Upper lobe of left lung (tissue), 6 donors: ENCODE results near the gene OXSR1. TPM values are rescaled to one million over a fixed set of nuclear protein-coding genes. Genes with fewer than 3 reads are reported as not detected.

ENCODE experiments used
- ATAC-seq, 2 donors: fragments of 200-7000 bp; cut with Tn5 transposase; one replicate each; pipeline ENCODE4 v1.9.1; 2022; ENCODE audit warnings: mild to moderate bottlenecking in 2 of 2, moderate library complexity in 2 of 2; ENCODE audit not compliant: low FRiP score in 2 of 2
- DNase-seq, 2 donors: peaks; one replicate each; pipeline ENCODE4 v3.0.0-alpha.2; 2019 to 2020
- H3K27ac ChIP-seq, 4 donors: fragments of 200-600 bp; sonication (generic); one replicate each; pipeline ENCODE4 v1.5.1; 2016 to 2019
- H3K27me3 ChIP-seq, 4 donors: fragments of 200-600 bp; sonication (generic); one replicate each; pipeline ENCODE4 v1.5.1; 2017 to 2019
- H3K36me3 ChIP-seq, 4 donors: fragments of 200-600 bp; sonication (generic); one replicate each; pipeline ENCODE4 v1.5.1; 2016 to 2019
- H3K4me1 ChIP-seq, 4 donors: fragments of 200-600 bp; sonication (generic); one replicate each; pipeline ENCODE4 v1.5.1; 2018 to 2019
- H3K4me3 ChIP-seq, 4 donors: fragments of 200-600 bp; sonication (generic); one replicate each; pipeline ENCODE4 v1.5.1; 2017 to 2019; ENCODE audit warnings: mild to moderate bottlenecking in 2 of 4, moderate library complexity in 1 of 4
- H3K9me3 ChIP-seq, 4 donors: fragments of 200-600 bp; sonication (generic); one replicate each; pipeline ENCODE4 v1.5.1; 2018 to 2019
- EP300 ChIP-seq, 4 donors: sonication (generic); formaldehyde crosslinking; IDR thresholded peaks; one replicate each; pipeline ENCODE4 v1.5.1; 2017; ENCODE audit warnings: antibody characterized with exemption in 4 of 4, control low read depth in 2 of 4
- POLR2A ChIP-seq, 4 donors: fragments of 450-650 bp; IDR thresholded peaks; one replicate each; pipeline ENCODE4 v1.5.1; 2016 to 2017; ENCODE audit warnings: antibody characterized with exemption in 4 of 4, mild to moderate bottlenecking in 2 of 4
- POLR2AphosphoS5 ChIP-seq, 2 donors: sonication (generic); formaldehyde crosslinking; IDR thresholded peaks; one replicate each; pipeline ENCODE4 v1.5.1; 2017; ENCODE audit warnings: antibody characterized with exemption in 2 of 2
- WGBS, 2 donors: methylation state at CpG; one replicate each; pipeline ENCODE4 v1.1.5; 2017 to 2018; 5-methylcytosine and 5-hydroxymethylcytosine counted together
- total RNA-seq, 6 donors: library from RNA; depleted of rRNA in 4 of 6; stranded (reverse); fragments of >200 nt in 4 of 6; gene quantifications; one replicate each; pipeline versions ENCODE4 v1.1.0 to v1.2.1, GENCODE V29; 2016 to 2021
- TF ChIP-seq, protein P1 (sequence below), 6 experiments: fragments of 450-650 bp in 4 of 6; fragments of 200-600 bp in 2 of 6; sonication (generic) in 2 of 6; IDR thresholded peaks; one replicate each; pipeline ENCODE4 v1.5.1; 2016 to 2019; ENCODE audit warnings: antibody characterized with exemption in 6 of 6
- donor health status: DM: no; HTN: no; CAD: no; lungs with moderate emphysema.
- donor health status: DM: no; HTN: yes; CAD: no; lungs with severe emphysema.

The OXSR1 gene
- total RNA-seq, 6 donors from 2014 or later: 26.6 to 43.7 (median 31.6) TPM

DNA sequence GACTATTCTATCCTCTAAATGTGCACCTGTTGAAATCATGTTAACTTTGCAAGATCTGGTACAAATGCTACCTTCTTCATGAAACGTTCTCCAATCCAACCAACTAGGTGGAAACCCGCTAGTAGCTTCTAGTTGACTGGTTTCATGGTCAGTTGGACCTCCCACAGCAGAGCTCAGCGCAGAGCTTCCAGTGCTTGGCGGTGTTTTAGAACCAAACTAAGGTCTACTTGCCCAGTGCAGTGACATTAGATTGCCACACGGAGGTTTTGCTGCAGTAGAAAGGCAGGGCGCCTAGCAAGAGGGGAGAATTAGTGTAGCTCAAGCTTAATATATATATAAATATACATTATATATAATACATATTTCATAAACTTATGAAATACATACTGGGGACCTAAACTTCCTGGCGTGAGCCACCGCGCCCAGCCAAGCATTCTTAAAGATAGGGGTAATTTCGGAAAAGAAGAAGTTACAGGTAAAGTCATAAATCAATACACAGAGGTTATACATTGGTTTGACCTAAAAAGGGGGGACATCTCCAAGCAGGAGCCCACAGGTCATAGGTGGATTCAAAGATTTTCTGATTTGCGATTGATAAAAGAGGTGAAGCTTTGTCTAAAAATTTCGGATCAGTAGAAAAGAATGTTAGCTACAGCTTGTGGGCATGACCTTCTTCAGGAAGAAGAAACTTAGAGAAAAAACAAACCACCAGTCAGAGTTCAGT, 2.1 kb upstream of the OXSR1 start:
- Histone ChIP-seq H3K27me3 (no peaks in the 10 kb centered on the region), H3K27ac (peak overlapping the region in 3 of 4 donors; percentile 93 to 99 (median 97)), H3K36me3 (no peaks in the 10 kb centered on the region), H3K4me3 (no peak overlapping the region), H3K4me1 (peaks cover 14 to 26% (median 20%) of the 10 kb centered on the region in 4 donors), H3K9me3 (no peaks in the 10 kb centered on the region)
- 94 to 95% methylated on average over 12 of the region's 12 CpGs for WGBS, 2 donors
- ATAC-seq (no peak), DNase-seq (no peak)
- TF ChIP-seq POLR2A (IDR thresholded peaks at IDR 0.05) (no peak), EP300 (IDR thresholded peaks at IDR 0.05) (no peak), POLR2AphosphoS5 (IDR thresholded peaks at IDR 0.05) (no peak)
- TF ChIP-seq, protein P1, sequence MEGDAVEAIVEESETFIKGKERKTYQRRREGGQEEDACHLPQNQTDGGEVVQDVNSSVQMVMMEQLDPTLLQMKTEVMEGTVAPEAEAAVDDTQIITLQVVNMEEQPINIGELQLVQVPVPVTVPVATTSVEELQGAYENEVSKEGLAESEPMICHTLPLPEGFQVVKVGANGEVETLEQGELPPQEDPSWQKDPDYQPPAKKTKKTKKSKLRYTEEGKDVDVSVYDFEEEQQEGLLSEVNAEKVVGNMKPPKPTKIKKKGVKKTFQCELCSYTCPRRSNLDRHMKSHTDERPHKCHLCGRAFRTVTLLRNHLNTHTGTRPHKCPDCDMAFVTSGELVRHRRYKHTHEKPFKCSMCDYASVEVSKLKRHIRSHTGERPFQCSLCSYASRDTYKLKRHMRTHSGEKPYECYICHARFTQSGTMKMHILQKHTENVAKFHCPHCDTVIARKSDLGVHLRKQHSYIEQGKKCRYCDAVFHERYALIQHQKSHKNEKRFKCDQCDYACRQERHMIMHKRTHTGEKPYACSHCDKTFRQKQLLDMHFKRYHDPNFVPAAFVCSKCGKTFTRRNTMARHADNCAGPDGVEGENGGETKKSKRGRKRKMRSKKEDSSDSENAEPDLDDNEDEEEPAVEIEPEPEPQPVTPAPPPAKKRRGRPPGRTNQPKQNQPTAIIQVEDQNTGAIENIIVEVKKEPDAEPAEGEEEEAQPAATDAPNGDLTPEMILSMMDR (IDR thresholded peaks at IDR 0.05): no peak

DNA sequence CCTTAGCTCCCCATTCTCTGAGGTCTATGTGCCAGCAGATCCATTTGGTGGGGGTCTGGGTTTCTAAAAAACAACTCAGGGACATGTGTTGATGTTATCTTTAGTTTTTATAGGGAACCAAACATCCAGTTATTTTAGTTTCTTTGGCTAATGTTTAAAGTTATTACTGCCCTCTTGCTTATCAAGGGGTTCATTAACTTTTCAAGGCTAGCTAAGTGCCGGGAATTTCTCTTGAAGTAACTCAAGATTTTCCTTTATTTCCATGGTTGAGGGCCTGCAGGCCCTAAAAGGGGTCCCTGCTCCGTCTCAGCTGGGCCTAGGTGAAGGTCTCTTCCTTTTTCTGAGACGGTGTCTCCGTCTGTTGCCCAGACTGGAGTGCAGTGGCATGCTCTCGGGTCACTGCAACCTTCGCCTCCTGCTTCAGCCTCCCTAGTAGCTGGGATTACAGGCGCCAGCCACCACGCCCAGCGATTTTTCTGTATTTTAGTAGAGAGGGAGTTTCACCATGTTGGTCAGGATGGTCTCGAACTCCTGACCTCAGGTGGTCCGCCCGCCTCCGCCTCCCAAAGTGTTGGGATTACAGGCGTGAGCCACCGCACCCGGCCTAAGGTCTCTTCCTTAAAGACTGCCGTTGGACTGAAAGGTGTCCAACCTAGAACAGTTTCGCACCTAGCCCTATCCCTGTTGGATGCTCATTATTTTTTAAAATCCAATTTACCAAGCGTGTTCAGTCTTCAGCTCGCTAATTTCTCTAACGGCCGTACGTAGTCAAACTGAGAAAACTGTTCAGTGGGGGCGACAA, 1.3 kb upstream of the OXSR1 start:
- Histone ChIP-seq H3K4me1 (peaks cover 14 to 29% (median 23%) of the 10 kb centered on the region in 4 donors), H3K4me3 (peak overlapping the region in 3 of 4 donors; percentile 74 to 96 (median 94)), H3K27me3 (no peaks in the 10 kb centered on the region), H3K27ac (peak overlapping the region; percentile 93 to 99 (median 98)), H3K9me3 (no peaks in the 10 kb centered on the region), H3K36me3 (no peaks in the 10 kb centered on the region)
- no peak for ATAC-seq
- DNase-seq: peak in 1 of 2 donors; percentile 56
- WGBS, 2 donors: 58 to 69% methylated on average over 11 to 24 of the region's 24 CpGs
- TF ChIP-seq POLR2AphosphoS5 (IDR thresholded peaks at IDR 0.05) (no peak), POLR2A (IDR thresholded peaks at IDR 0.05) (no peak)

DNA sequence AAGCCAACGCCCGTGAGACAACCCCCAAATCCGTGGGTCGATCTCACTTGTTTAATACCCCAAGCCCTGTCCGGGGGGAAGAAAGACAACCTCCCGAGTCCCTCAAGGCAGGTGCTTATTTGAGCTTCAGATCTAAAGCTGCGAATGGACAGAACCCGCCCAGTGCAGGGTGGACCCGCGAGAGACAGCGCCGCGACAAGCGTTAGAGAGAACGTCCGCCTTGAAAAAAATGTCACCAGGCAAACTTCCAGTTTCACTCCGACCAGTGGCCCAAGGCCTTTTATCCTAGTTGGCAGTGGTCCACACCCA, 740 bp upstream of the OXSR1 start:
- 2 to 6% methylated on average over 6 to 16 of the region's 17 CpGs for WGBS, 2 donors
- H3K27me3 ChIP-seq: no peaks in the 10 kb centered on the region
- peak overlapping the region in 3 of 4 donors; percentile 74 to 96 (median 94) for H3K4me3 ChIP-seq
- TF ChIP-seq EP300 (IDR thresholded peaks at IDR 0.05) (peak in 1 of 4 donors; percentile 86), POLR2A (IDR thresholded peaks at IDR 0.05) (peak in 2 of 4 donors; percentile 55 to 61), POLR2AphosphoS5 (IDR thresholded peaks at IDR 0.05) (no peak)
- TF ChIP-seq, protein P1 (IDR thresholded peaks at IDR 0.05): peak in 1 of 6 experiments; percentile 5
- H3K27ac ChIP-seq: peak overlapping the region; percentile 93 to 99 (median 98)
- ATAC-seq: no peak
- H3K36me3 ChIP-seq: no peaks in the 10 kb centered on the region
- DNase-seq: peak in 1 of 2 donors; percentile 84
- peaks cover 14 to 29% (median 23%) of the 10 kb centered on the region in 4 donors for H3K4me1 ChIP-seq
- no peaks in the 10 kb centered on the region for H3K9me3 ChIP-seq

DNA sequence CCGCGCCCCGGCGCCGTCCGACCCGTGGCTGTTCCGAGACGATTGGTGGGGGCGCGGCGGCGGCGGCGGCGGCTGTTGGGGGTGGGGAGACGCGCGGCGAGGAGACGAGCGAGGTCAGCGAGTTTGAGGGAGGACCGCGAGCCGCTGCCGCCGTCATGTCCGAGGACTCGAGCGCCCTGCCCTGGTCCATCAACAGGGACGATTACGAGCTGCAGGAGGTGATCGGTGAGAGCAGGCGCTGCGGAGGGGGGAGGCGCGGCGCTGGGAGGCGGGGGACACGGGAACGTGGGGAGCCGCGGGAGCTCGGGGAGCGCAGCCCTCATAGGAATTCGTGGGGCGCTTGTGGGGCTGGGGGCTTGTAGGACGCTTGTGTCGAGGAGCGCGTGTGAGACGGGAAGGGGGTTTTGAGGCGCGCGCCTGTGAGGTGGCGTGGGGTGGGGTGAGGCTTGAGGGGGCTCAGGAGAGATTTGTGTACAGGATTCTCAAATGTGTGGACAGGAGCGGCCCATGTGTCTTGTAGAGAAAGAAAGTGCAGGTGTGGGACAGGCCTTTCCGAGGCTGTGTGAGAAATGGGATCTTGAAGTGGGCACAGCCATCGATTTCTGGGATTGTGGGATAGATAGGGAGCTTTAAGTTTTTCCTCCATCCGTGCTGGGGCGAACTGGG, 518 bp downstream of the OXSR1 start:
- no peaks in the 10 kb centered on the region for H3K36me3 ChIP-seq
- DNase-seq: peak in 1 of 2 donors; percentile 62
- H3K27ac ChIP-seq: peak overlapping the region; percentile 93 to 99 (median 98)
- TF ChIP-seq POLR2AphosphoS5 (IDR thresholded peaks at IDR 0.05) (no peak), POLR2A (IDR thresholded peaks at IDR 0.05) (peak in 2 of 4 donors; percentile 2 to 36)
- TF ChIP-seq, protein P1 (IDR thresholded peaks at IDR 0.05): no peak
- no peaks in the 10 kb centered on the region for H3K27me3 ChIP-seq
- H3K4me3 ChIP-seq: peak overlapping the region; percentile 74 to 96 (median 91)
- no peaks in the 10 kb centered on the region for H3K9me3 ChIP-seq
- ATAC-seq: peak in 1 of 2 donors; percentile 53
- 1 to 2% methylated on average over 27 to 28 of the region's 62 CpGs for WGBS, 2 donors
- peaks cover 14 to 29% (median 23%) of the 10 kb centered on the region in 4 donors for H3K4me1 ChIP-seq

DNA sequence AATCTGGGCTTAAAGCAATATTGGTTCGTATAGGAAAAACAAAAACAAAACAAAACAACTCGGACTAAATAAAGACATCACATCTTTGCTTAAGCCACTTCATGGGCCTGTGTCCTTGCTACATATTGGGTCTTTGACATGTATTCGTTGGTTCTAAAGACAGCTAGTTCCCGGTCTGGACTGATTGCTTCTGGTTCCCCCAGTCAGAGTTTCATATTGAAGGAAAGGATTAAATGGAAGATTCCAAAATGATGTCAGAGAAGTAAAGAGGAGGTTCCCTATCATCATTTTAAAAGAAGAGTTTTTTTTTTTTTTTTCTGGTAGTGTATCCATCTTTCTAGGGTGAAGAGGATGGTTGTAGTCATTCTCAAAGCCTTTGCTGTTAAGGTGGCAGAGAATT, 2.3 kb downstream of the OXSR1 start:
- H3K4me3 ChIP-seq: no peak overlapping the region
- peaks cover 14 to 29% (median 23%) of the 10 kb centered on the region in 4 donors for H3K4me1 ChIP-seq
- H3K27ac ChIP-seq: no peak overlapping the region
- no peaks in the 10 kb centered on the region for H3K36me3 ChIP-seq
- WGBS, 2 donors: 83 to 85% methylated on average over 4 of the region's 4 CpGs
- no peak for DNase-seq
- no peaks in the 10 kb centered on the region for H3K27me3 ChIP-seq
- H3K9me3 ChIP-seq: no peaks in the 10 kb centered on the region
- no peak for ATAC-seq
- TF ChIP-seq EP300 (IDR thresholded peaks at IDR 0.05) (no peak), POLR2AphosphoS5 (IDR thresholded peaks at IDR 0.05) (no peak), POLR2A (IDR thresholded peaks at IDR 0.05) (no peak)
- TF ChIP-seq, protein P1 (IDR thresholded peaks at IDR 0.05): no peak
